Activated T-cell treated with anti-CD3 and anti-CD28 coated beads, Interleukin-2, amount 50 U/mL, for 4 hours (primary cell): ENCODE measurements around the gene FZD7. TPM values are rescaled to one million over a fixed set of nuclear protein-coding genes. Genes with fewer than 3 reads are reported as not detected.

Experiments used
- ATAC-seq, 2 donors: fragments of 200-7000 bp; cut with Tn5 transposase; one replicate each; pipeline ENCODE4 v1.10.0; 2021
- DNase-seq: peaks from one replicate; pipeline ENCODE4 v3.0.0-alpha.2; 2020
- H3K27me3 Mint-ChIP-seq: one replicate; pipeline ENCODE4 v1.8.0; 2021; ENCODE audit warnings: low read depth, mixed read lengths
- H3K36me3 Mint-ChIP-seq: one replicate; pipeline ENCODE4 v1.8.0; 2022; ENCODE audit warnings: mixed read lengths; ENCODE audit not compliant: insufficient read depth
- H3K4me1 Mint-ChIP-seq: one replicate; pipeline ENCODE4 v1.8.0; 2021; ENCODE audit warnings: low read depth, mixed read lengths
- H3K4me3 Mint-ChIP-seq: one replicate; pipeline ENCODE4 v1.8.0; 2021; ENCODE audit warnings: mild to moderate bottlenecking, moderate library complexity, mixed read lengths
- H3K9me3 Mint-ChIP-seq: one replicate; pipeline ENCODE4 v1.8.0; 2021; ENCODE audit warnings: mixed read lengths
- total RNA-seq, 3 donors: library from RNA; stranded (reverse); gene quantifications; one replicate each; pipeline ENCODE4 v1.2.1, GENCODE V29; 2021

FZD7 gene
- total RNA-seq, 3 donors from 2014 or later, result 0.20 to 0.41 (median 0.29) TPM

GRCh38 chr2:202005272-202005887, 28.3 kb upstream of the FZD7 start:
- H3K36me3 Mint-ChIP-seq, result no peaks in the 10 kb centered on the region
- ATAC-seq (no peak), DNase-seq (no peak)
- H3K4me1 Mint-ChIP-seq, result no peaks in the 10 kb centered on the region
- no peak overlapping the region for H3K4me3 Mint-ChIP-seq
- peaks cover 5% of the 10 kb centered on the region for H3K27me3 Mint-ChIP-seq
- no peaks in the 10 kb centered on the region for H3K9me3 Mint-ChIP-seq

- H3K9me3 Mint-ChIP-seq, result no peaks in the 10 kb centered on the region
- H3K27me3 Mint-ChIP-seq, result peaks cover 8% of the 10 kb centered on the region
- no peak for DNase-seq
- H3K4me3 Mint-ChIP-seq, result no peak overlapping the region
- no peaks in the 10 kb centered on the region for H3K36me3 Mint-ChIP-seq
- no peaks in the 10 kb centered on the region for H3K4me1 Mint-ChIP-seq
- ATAC-seq, result no peak
Observed at GRCh38 chr2:202006301-202006700, 27.4 kb upstream of the FZD7 start.

DNA sequence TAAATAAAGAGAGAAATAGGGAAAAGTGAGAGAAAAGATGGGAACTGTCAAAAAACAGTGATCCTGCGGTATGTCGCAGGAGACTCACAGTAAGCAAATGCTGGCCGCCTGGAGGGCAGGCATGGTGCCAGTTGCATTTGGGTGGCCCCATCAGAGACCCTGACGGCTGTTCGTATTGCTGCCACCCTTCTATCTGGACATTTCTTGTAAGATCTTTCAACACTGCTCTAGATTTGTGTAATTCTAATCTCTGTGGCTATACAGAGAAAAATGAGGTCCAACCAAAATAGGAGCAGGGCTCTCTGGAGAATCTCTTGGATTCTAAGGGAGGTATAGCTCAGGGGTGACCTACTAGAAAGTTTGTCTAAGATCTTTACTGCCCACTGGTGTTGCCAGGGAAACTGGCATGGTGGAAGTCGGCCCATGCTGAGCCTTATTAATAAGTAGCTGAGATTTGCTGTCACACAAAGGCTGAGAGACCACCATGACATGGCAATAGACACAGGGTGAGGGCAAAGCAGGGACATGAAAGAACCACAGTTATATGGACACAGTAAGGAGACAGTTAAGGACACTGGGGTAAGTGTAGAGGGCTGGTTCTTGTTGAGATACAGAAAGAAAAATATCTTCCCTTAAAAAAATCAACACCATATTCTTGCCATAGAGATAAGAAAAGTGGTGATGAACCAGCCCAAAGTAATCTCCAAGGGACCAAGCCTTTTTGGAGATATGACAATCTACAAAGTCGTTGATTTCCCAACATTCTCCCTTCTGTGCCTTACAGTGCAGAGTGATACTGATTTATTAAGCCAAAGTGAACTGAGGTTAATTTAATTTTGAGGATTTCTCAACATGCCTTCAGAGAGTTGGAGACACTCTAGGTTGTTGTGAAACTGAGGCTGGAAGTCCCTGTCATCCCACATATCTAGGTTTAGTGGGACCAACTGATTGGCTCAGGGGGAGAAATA, 26.4 kb upstream of the FZD7 start:
- H3K4me1 Mint-ChIP-seq, result no peaks in the 10 kb centered on the region
- no peaks in the 10 kb centered on the region for H3K9me3 Mint-ChIP-seq
- no peak for DNase-seq
- H3K4me3 Mint-ChIP-seq, result no peak overlapping the region
- no peaks in the 10 kb centered on the region for H3K36me3 Mint-ChIP-seq
- peaks cover 16% of the 10 kb centered on the region for H3K27me3 Mint-ChIP-seq
- ATAC-seq, result no peak

DNA sequence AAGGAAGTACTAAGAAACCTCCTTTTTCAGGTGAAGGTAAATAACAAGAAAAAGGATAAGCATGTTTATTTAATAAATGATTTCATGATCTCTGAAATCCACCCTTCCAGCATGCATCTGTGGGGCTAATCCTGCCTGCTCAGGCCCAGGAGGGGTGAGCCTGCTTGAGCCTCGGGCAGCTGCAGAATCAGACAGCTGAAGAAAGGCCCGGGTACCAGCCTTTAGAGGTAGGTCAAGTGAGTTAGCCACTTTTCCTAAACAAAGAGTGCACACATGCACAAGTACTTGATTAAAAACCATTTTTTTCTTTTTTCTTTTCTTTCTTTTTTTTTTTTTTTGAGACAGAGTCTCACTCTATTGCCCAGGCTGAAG, 25.7 kb upstream of the FZD7 start:
- Mint-ChIP-seq H3K4me3 (no peak overlapping the region), H3K27me3 (peaks cover 16% of the 10 kb centered on the region), H3K36me3 (no peaks in the 10 kb centered on the region), H3K9me3 (no peaks in the 10 kb centered on the region), H3K4me1 (no peaks in the 10 kb centered on the region)
- ATAC-seq (no peak), DNase-seq (no peak)

DNA sequence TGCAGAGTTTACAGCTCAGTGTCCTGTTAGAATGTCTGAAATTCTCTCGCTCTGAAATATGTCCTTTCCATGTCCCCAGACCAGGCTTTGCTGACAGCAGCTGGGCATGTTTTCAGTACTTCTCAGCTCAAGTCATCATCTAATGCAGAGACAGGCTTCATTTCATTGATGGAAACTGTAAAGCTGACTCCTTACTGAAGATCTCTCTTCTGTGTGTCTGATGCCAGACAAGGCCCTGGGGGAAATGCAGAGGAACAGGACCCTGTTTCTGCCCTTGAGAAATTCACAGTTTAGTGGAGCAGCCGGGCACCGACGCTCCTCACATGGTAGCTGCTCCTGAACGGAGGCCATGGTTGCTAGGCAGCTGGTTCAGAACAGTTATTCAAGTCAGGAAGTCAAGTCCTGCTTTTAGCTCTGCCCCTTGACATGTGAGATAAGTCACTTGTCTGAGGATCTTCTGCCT, 24.6 kb upstream of the FZD7 start:
- no peaks in the 10 kb centered on the region for H3K9me3 Mint-ChIP-seq
- peaks cover 16% of the 10 kb centered on the region for H3K27me3 Mint-ChIP-seq
- ATAC-seq (no peak), DNase-seq (no peak)
- no peaks in the 10 kb centered on the region for H3K36me3 Mint-ChIP-seq
- no peak overlapping the region for H3K4me3 Mint-ChIP-seq
- H3K4me1 Mint-ChIP-seq, result no peaks in the 10 kb centered on the region

DNA sequence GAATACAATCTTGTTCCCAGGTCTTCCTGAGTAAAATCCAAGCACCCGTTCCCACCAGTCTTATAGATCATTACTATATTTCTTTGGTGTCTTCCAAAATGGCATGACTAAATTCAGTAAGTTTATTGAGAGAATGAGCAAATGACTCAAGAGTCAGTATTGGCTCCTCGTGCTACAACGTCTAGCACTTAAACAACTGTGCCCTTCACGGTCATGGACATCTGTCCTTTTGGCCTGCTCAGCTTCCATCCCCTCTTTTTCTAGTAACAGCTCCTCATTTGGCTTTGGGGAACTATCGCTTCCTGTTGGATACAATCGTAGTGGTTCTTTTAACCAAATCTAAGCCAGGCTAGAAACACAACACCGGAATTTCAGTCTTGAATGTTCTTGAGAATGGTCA, 24.1 kb upstream of the FZD7 start:
- no peaks in the 10 kb centered on the region for H3K9me3 Mint-ChIP-seq
- no peaks in the 10 kb centered on the region for H3K4me1 Mint-ChIP-seq
- H3K36me3 Mint-ChIP-seq, result no peaks in the 10 kb centered on the region
- H3K27me3 Mint-ChIP-seq, result peaks cover 16% of the 10 kb centered on the region
- no peak for ATAC-seq
- no peak overlapping the region for H3K4me3 Mint-ChIP-seq
- DNase-seq, result no peak

- Mint-ChIP-seq H3K4me3 (no peak overlapping the region), H3K4me1 (no peaks in the 10 kb centered on the region), H3K27me3 (peaks cover 23% of the 10 kb centered on the region), H3K36me3 (no peaks in the 10 kb centered on the region), H3K9me3 (no peaks in the 10 kb centered on the region)
- DNase-seq (no peak), ATAC-seq (no peak)
Observed at GRCh38 chr2:202014318-202014717, 19.3 kb upstream of the FZD7 start.

- H3K9me3 Mint-ChIP-seq, result no peaks in the 10 kb centered on the region
Observed at GRCh38 chr2:202014759-202015211, 18.9 kb upstream of the FZD7 start.

GRCh38 chr2:202015471-202015870, 18.2 kb upstream of the FZD7 start:
- H3K9me3 Mint-ChIP-seq, result no peaks in the 10 kb centered on the region
- peaks cover 17% of the 10 kb centered on the region for H3K27me3 Mint-ChIP-seq
- H3K36me3 Mint-ChIP-seq, result no peaks in the 10 kb centered on the region
- no peaks in the 10 kb centered on the region for H3K4me1 Mint-ChIP-seq
- no peak for ATAC-seq
- no peak overlapping the region for H3K4me3 Mint-ChIP-seq
- DNase-seq, result no peak

More at GRCh38 chr2:202014759-202015211, 18.9 kb upstream of the FZD7 start:
- no peaks in the 10 kb centered on the region for H3K36me3 Mint-ChIP-seq
- no peaks in the 10 kb centered on the region for H3K4me1 Mint-ChIP-seq
- H3K27me3 Mint-ChIP-seq, result peaks cover 23% of the 10 kb centered on the region
- ATAC-seq (no peak), DNase-seq (no peak)
- H3K4me3 Mint-ChIP-seq, result no peak overlapping the region

GRCh38 chr2:202016579-202017227, 17.0 kb upstream of the FZD7 start:
- Mint-ChIP-seq H3K4me3 (no peak overlapping the region), H3K9me3 (no peaks in the 10 kb centered on the region), H3K4me1 (no peaks in the 10 kb centered on the region), H3K27me3 (peaks cover 12% of the 10 kb centered on the region), H3K36me3 (no peaks in the 10 kb centered on the region)
- no peak for ATAC-seq
- no peak for DNase-seq

- Mint-ChIP-seq H3K27me3 (peaks cover 6% of the 10 kb centered on the region), H3K9me3 (no peaks in the 10 kb centered on the region), H3K4me3 (no peak overlapping the region), H3K4me1 (no peaks in the 10 kb centered on the region), H3K36me3 (no peaks in the 10 kb centered on the region)
- ATAC-seq (no peak), DNase-seq (no peak)
Observed at GRCh38 chr2:202017940-202018339, 15.7 kb upstream of the FZD7 start.

DNA sequence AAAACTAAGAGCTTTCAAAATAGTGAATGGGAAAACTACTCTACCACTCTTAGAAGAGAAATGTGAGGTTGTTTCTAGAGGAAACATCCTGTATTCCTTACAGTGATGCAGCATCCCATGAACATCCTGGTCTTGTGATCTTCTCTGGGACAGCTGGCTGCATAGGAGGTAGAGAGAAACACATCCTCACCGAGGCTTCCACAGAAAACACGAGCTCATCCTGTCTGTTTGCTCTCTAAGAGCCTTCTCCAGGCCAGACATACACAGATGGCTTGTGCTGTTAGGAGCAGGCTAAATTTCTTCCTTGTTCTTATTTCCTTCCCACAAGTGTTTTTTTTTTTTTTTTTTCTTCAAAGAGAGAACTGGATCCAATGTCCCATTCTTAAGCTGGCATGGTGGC, 14.7 kb upstream of the FZD7 start:
- no peaks in the 10 kb centered on the region for H3K9me3 Mint-ChIP-seq
- H3K27me3 Mint-ChIP-seq, result peaks cover 6% of the 10 kb centered on the region
- no peaks in the 10 kb centered on the region for H3K36me3 Mint-ChIP-seq
- H3K4me1 Mint-ChIP-seq, result no peaks in the 10 kb centered on the region
- DNase-seq (no peak), ATAC-seq (no peak)
- H3K4me3 Mint-ChIP-seq, result no peak overlapping the region

GRCh38 chr2:202019689-202020450, 13.8 kb upstream of the FZD7 start:
- H3K27me3 Mint-ChIP-seq, result peaks cover 6% of the 10 kb centered on the region
- no peaks in the 10 kb centered on the region for H3K4me1 Mint-ChIP-seq
- no peaks in the 10 kb centered on the region for H3K36me3 Mint-ChIP-seq
- no peak overlapping the region for H3K4me3 Mint-ChIP-seq
- no peak for DNase-seq
- no peaks in the 10 kb centered on the region for H3K9me3 Mint-ChIP-seq
- ATAC-seq, result no peak

- Mint-ChIP-seq H3K4me3 (no peak overlapping the region), H3K27me3 (peaks cover 8% of the 10 kb centered on the region), H3K9me3 (no peaks in the 10 kb centered on the region), H3K4me1 (no peaks in the 10 kb centered on the region), H3K36me3 (no peaks in the 10 kb centered on the region)
- DNase-seq (no peak), ATAC-seq (no peak)
Observed at GRCh38 chr2:202022755-202023154, 10.9 kb upstream of the FZD7 start.
